ENCODE results near the gene ASL.

- no peak for TF ChIP-seq BHLHE40 (IDR thresholded peaks at IDR 0.05; ENCODE audit: borderline replicate concordance)
- no peak for TF ChIP-seq SP1 (IDR thresholded peaks at IDR 0.05)
- no peak for TF ChIP-seq HDGF (IDR thresholded peaks at IDR 0.05; ENCODE audit: borderline replicate concordance)
- TF ChIP-seq LEF1 (IDR thresholded peaks at IDR 0.05; ENCODE audit: borderline replicate concordance): no peak
- no peak for TF ChIP-seq TARDBP (IDR thresholded peaks at IDR 0.05)
- no peak for TF ChIP-seq ZNF384 (IDR thresholded peaks at IDR 0.05)
- no peak for TF ChIP-seq FOXK2 (IDR thresholded peaks at IDR 0.05)
- TF ChIP-seq SUZ12 (IDR thresholded peaks at IDR 0.05): no peak
- no peak for TF ChIP-seq ELF4 (IDR thresholded peaks at IDR 0.05)
- TF ChIP-seq CTBP1 (IDR thresholded peaks at IDR 0.05; ENCODE audit: borderline replicate concordance): no peak
- no peak for TF ChIP-seq PKNOX1 (IDR thresholded peaks at IDR 0.05)
- no peak for TF ChIP-seq L3MBTL2 (conservative IDR thresholded peaks at IDR 0.05)
- no peak for TF ChIP-seq FOXM1 (IDR thresholded peaks at IDR 0.05; ENCODE audit: borderline replicate concordance)
- no peak for TF ChIP-seq ARNT (IDR thresholded peaks at IDR 0.05)
These were observed 25.2 kb upstream of the ASL start for GRCh38 chr7:66050337-66050957.

All from HEK293T (cell line).